ENCODE data around the gene PTGDS.

The PTGDS gene

DNA sequence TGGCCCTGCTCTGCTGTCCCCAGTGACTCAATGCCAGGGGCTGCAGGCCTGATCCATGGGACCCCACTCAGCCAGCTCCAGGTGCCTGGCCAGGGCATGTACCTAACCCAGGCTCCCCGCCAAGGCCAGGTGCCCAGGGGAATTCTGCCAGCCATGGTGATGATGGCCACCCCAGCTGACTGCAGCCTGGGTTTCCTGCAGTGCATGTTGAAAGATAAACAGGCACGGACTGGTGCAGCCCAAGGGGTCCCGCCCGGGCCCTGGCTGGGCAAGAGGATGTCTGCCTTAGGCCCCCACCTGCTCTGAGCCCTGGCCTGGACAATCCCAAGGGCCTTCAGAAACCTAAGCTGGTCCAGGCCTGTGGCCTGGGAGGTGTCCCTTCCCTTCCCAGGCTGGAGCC is 49.5 kb downstream of the PTGDS start:
- DNase-seq = no peak

DNA sequence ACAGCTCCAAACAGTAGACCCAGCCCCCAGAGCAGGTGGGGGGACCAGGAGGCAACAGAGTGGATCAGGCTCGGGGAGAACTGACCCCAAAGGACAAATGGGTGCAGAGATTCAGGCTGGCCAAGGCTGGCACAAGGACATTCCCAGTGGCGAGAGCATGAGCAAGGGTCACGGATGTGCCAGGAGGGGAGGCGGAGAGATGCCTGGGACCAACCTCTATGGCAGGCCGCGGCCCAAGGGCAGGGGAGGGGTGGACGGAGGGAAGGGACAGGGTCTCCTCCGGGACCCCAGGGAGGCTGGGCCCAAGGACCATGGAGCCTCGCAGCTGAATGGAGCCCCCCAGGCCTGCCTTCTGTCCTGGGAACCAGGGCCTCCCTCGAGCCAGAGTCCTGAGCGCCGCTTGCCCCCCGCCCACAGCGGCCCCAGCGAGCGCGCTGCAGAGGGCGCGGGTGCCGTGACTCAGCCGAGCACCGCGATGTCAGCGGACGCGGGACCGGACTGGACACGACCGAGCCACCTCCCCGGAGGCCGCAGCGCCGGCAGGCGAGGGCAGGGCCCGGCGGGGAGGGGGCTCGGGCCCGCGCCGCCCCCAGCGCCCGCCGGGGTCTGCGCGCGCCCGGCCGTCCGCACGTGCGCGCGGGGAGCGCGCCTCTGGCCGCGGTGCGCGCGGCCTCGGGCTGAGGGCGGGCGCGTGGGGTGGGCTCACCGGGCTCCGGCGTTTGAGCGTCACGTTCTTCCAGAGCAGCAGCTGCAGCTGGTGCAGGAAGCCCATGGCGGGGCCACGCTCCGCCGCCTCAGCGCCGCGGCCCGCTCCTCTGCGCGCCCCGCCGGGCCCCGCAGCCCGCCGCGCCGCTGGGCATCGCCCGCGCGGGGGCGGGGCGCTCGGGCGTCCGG is 50.3 kb downstream of the PTGDS start, which contains the start of gene ABCA2:
Gene ABCA2 (minus strand): TSS at position 869 of the 894 bp plus-strand sequence. CDS start 97 bp downstream, at position 772.
- no peak for DNase-seq

DNA sequence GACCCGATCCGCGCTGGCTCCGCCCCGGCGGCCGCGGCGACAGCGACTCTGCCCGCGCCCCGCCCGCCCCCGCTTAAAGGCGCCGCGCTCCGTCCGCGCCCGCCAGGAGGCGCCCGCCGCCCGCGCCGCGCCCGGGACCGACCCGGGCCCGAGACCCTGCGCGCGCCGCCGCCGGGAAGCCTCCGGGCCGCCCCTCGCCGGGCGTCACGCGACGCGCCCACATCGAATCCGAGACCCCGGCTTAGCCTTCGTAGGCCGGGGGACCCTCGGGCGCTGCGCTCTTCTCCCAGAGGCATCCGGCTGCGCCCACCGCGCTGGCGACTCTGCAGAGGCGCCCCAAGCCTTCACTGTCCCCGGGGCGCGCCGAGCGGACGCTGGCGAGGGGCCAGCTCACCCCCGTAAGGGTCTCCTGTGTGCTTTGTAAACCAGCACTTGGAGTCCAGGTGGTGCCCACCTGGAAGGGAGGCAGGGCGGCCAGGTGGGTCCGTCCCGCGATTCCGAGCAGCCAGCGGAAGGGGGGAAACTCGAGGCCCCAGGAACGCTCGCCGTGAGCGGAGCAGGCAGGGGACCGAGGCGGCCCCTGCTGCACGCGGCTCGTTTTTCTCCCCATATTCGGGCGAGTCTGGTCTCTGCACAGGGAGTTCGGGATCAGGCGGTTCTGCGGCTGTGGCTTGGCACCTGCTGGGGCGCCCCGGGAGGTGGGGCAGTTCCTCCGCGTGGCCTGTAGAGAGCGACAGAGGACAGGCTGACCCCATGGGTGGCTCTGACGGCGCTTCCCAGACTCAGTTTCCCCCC is 51.2 kb downstream of the PTGDS start:
- DNase-seq = peak; percentile 64

DNA sequence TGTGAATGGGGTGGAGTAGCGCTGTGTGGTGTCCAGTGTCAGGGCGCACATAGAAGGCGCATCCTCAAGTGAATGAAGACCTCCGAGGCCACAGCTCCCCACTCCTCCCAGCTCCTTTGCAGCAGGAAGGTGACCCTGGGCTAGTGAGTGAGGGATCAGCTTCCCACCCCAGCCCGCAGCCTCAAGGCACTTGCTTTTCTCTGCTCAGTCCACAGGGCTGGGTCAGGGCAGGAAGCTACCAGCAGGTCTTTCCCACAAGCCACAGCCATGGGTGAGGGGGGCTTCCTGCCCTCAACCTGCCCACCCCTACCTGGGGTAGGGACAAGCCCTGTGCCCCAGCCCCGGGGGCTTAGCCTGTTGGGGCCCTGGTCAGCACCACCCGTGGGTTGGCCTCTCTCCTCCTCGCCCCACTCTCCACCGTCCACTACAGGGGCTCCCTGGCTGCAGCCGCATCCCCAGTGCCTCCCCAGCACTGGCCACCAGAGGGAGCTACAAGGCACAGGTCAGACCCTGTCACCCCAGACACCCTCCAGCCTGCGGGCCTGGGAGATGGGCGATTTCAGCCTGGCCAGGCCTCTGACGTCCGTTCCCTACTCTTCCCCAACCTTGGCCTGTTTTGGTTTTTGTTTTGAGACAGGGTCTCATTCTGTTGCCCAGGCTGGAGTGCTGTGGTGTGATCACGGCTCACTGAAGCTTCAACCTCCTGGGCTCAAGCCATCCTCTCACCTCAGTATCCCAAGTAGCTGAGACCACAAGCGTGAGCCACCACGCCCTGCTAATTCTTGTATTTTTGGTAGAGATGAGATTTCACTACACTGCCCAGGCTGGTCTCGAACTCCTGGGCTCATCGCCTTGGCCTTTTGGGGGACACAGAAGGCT is 52.0 kb downstream of the PTGDS start:
- peak; percentile 26 for DNase-seq

DNA sequence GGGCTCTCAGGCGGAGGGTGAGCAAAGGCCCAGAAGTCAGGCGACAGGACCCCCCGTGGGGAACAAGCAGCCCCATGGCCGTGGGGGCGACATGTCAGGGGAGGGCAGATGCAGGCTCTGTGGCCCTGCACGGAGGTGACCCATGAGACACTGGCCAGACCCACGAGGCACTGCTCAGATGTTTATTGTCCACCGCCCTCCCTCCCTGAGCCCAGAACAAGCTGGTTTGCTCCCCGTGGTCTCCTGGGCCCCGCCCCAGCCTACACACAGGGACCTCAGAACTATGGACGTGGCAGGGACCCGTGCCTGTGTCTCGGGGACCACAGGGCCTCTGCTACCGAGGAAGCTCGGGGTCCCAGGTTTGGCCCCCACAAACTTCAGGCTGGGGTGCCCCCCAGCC is 52.7 kb downstream of the PTGDS start:
- DNase-seq = no peak

DNA sequence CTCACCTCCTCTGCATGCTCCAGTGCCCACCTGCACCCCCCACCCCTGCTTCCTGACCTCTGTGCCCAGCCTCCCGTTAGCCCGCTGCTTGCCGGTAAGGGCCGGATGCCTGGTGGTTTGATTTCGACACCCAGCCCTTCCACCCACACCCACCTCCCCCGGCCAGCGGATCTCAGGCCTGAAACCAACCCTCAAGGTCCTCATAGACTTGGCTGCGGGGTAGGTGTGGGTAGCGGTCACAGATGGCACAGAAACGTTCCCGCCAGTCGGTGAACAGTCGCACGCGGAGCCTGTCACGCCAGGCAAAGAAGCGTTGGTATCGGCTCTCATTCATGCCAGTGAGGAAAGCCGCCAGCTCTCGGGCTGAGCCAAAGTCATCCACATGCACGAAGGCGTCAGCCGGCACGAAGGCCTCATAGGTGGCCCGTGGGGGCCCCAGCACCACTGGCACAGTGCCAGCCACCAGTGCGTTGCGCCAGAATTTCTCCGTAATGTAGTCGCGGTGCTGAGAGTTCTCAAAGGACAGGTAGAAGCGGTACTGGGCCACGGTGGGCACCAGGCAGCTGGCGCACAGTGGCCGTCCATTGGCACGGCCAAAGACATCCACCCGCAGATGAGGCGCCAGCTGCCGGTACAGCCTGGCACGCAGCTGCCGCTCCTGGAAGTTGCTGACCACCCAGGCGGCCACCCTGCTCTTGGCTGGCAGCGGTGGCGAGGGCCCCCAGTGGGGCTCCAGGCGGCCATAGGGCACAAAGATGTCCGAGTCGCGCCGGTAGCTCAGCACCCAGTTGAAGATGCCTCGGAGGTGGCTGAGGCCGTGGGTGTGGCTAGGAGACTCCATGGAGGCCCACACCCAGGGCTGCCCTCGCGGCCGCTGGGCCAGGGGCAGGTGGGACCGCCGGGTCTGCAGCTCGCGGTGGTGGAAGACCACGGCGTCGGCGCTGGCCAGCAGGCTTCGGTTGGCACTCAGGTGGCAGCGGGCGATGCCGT is 53.5 kb downstream of the PTGDS start:
- DNase-seq = no peak
